ENCODE data around the gene REC114. TPM values are rescaled to one million over a fixed set of nuclear protein-coding genes. Genes with fewer than 3 reads are reported as not detected.

Gene REC114
- total and polyA plus RNA-seq, 2 donors (not counting 3 experiments of a cell fraction or from before 2014, with no cell fraction given) = not detected

DNA sequence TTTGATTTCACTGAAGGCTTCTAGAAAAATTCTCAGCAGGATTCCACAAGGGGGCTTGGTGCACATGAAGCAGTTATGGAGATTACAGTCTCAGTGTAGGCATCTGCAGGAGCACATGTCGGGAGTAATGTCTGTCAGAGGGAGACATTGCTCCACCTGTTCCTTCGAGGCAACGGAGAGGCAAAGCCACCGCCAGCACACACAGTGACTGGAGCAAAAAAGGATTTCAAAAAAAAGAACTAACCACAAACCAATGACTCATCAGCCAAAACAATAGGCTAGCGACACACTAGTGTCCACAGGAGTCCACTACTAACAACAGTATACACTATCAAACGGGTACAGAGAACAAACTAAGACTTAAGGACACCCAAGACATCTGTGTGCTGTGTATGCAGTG lies 121.3 kb downstream of the REC114 start:
- Histone ChIP-seq H3K4me3 (replicated peaks in 1 of 3; ENCODE audit: insufficient read depth in 1 of 3, low read depth in 1 of 3, low read length in 3 of 3) (no peak overlapping the region), H3K9ac (replicated peaks; ENCODE audit: extremely low read depth, insufficient read depth, low read length) (no peak overlapping the region), H3K9me1 (replicated peaks; ENCODE audit: control insufficient read depth, extremely low read depth, insufficient read depth, low read length) (no peaks in the 10 kb centered on the region), H3K27me3 (ENCODE audit: control insufficient read depth in 2 of 2, insufficient read depth in 2 of 2, low read length in 2 of 2) (no peaks in the 10 kb centered on the region), H3K4me2 (ENCODE audit: insufficient read depth, low read length) (no peak overlapping the region), H4K20me1 (replicated peaks; ENCODE audit: control insufficient read depth, extremely low read depth, insufficient read depth, low read length) (no peaks in the 10 kb centered on the region), H3K9me3 (replicated peaks; ENCODE audit: control insufficient read depth, insufficient read depth, low read length) (no peaks in the 10 kb centered on the region), H2AFZ (ENCODE audit: low read depth, low read length) (no peak overlapping the region), H3K36me3 (ENCODE audit: control insufficient read depth in 2 of 2, extremely low read depth in 1 of 2, insufficient read depth in 2 of 2, low read length in 2 of 2) (peaks cover 5 to 18% of the 10 kb centered on the region in 2 experiments), H3K4me1 (ENCODE audit: control insufficient read depth, extremely low read depth, insufficient read depth, low read length) (peaks cover 10% of the 10 kb centered on the region), H3K79me2 (ENCODE audit: control insufficient read depth, insufficient read depth, low read length) (no peaks in the 10 kb centered on the region), H3K27ac (ENCODE audit: insufficient read depth, low read depth, low read length) (no peak overlapping the region)
- intact Hi-C loops (cut with micrococcal nuclease) = loop anchor here (2.0 kb wide), 1 partner anchor 37 kb away; no protein-coding TSS in a partner anchor
- ChIA-PET POLR2A (no interaction called here), CTCF (interaction anchor here (0.7 to 8.6 kb wide), 4 partner anchors 21 to 141 kb away, joined by 3 to 294 read pairs (median 6); partner anchors contain the start of gene NPTN)
- peak; percentile 87 for FAIRE-seq
- TF ChIP-seq, protein P1, sequence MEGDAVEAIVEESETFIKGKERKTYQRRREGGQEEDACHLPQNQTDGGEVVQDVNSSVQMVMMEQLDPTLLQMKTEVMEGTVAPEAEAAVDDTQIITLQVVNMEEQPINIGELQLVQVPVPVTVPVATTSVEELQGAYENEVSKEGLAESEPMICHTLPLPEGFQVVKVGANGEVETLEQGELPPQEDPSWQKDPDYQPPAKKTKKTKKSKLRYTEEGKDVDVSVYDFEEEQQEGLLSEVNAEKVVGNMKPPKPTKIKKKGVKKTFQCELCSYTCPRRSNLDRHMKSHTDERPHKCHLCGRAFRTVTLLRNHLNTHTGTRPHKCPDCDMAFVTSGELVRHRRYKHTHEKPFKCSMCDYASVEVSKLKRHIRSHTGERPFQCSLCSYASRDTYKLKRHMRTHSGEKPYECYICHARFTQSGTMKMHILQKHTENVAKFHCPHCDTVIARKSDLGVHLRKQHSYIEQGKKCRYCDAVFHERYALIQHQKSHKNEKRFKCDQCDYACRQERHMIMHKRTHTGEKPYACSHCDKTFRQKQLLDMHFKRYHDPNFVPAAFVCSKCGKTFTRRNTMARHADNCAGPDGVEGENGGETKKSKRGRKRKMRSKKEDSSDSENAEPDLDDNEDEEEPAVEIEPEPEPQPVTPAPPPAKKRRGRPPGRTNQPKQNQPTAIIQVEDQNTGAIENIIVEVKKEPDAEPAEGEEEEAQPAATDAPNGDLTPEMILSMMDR (IDR thresholded peaks at IDR 0.05; ENCODE audit: extremely low read depth in 1 of 2, insufficient read depth in 1 of 2, low read depth in 1 of 2, low read length in 2 of 2) = peak in 1 of 2 donors; percentile 5
- TF ChIP-seq, protein P2, sequence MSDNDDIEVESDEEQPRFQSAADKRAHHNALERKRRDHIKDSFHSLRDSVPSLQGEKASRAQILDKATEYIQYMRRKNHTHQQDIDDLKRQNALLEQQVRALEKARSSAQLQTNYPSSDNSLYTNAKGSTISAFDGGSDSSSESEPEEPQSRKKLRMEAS (IDR thresholded peaks at IDR 0.05; ENCODE audit: insufficient read depth, insufficient read length) = no peak
- TF ChIP-seq POLR2A (IDR thresholded peaks at IDR 0.05; ENCODE audit: low read depth, low read length) = no peak
- TF ChIP-seq JUN (IDR thresholded peaks at IDR 0.05; ENCODE audit: borderline replicate concordance, insufficient read depth, insufficient read length, low read depth) = peak; percentile 87
- peak; percentile 85 for TF ChIP-seq FOS (IDR thresholded peaks at IDR 0.05; ENCODE audit: borderline replicate concordance, insufficient read depth, low read length)
- no peak for TF ChIP-seq GATA2 (IDR thresholded peaks at IDR 0.05; ENCODE audit: insufficient read depth, insufficient read length, low read depth, low read length)
- peak; percentile 73 for DNase-seq (ENCODE audit: low read depth, low spot score)
- dilution Hi-C loops (cut with MboI; ENCODE audit: extremely low pct_ligation_motif_present, low sequenced_read_pairs) = no loop called here
- no TSS peak for BruUV-seq (replicated peaks)
